GM18873 (cell line): ENCODE measurements around the gene DCX.

Experiments used
- ATAC-seq: cut with Tn5 transposase; IDR thresholded peaks from one replicate; pipeline ENCODE4 v1.9.1; 2021; ENCODE audit warnings: mild to moderate bottlenecking, moderate library complexity, moderate number of reproducible peaks; ENCODE audit not compliant: unreplicated experiment, low FRiP score

DCX gene

GRCh38 chrX:111411983-111412382, at the start of gene DCX:
DCX (minus strand) TSS chrX:111412192; CDS start chrX:111410398, 1,794 bp downstream.
- no peak for ATAC-seq

GRCh38 chrX:111460607-111461006, 48.6 kb upstream of the DCX start:
- ATAC-seq: no peak

GRCh38 chrX:111447298-111447697, 35.3 kb upstream of the DCX start:
- ATAC-seq: no peak

- no peak for ATAC-seq
Measured at GRCh38 chrX:111445485-111445884, 33.5 kb upstream of the DCX start.

GRCh38 chrX:111444881-111445280, 32.9 kb upstream of the DCX start:
- no peak for ATAC-seq

GRCh38 chrX:111443946-111444345, 32.0 kb upstream of the DCX start:
- ATAC-seq: no peak

- no peak for ATAC-seq
Measured at GRCh38 chrX:111442791-111443190, 30.8 kb upstream of the DCX start.

- no peak for ATAC-seq
Measured at GRCh38 chrX:111435469-111435868, 23.5 kb upstream of the DCX start.

- ATAC-seq: no peak
Measured at GRCh38 chrX:111431001-111431400, 19.0 kb upstream of the DCX start.

GRCh38 chrX:111411557-111411956, 435 bp downstream of the DCX start:
- ATAC-seq: no peak

GRCh38 chrX:111410590-111411078, 1.4 kb downstream of the DCX start:
- ATAC-seq: no peak

GRCh38 chrX:111409326-111409725, 2.7 kb downstream of the DCX start:
- ATAC-seq: no peak

- ATAC-seq: no peak
Measured at GRCh38 chrX:111407948-111408347, 4.0 kb downstream of the DCX start.

- ATAC-seq: no peak
Measured at GRCh38 chrX:111402344-111402743, 9.6 kb downstream of the DCX start.

- ATAC-seq: no peak
Measured at GRCh38 chrX:111395149-111395548, 16.8 kb downstream of the DCX start.

GRCh38 chrX:111394569-111394968, 17.4 kb downstream of the DCX start:
- ATAC-seq: no peak

GRCh38 chrX:111387470-111388070, 24.4 kb downstream of the DCX start:
- no peak for ATAC-seq

GRCh38 chrX:111386615-111387233, 25.3 kb downstream of the DCX start:
- no peak for ATAC-seq

GRCh38 chrX:111386077-111386476, 25.9 kb downstream of the DCX start:
- no peak for ATAC-seq

GRCh38 chrX:111382277-111382676, 29.7 kb downstream of the DCX start:
- no peak for ATAC-seq

GRCh38 chrX:111376897-111377578, 35.0 kb downstream of the DCX start:
- ATAC-seq: no peak

GRCh38 chrX:111376486-111376885, 35.5 kb downstream of the DCX start:
- no peak for ATAC-seq
